HepG2 (cell line): Measurements from ENCODE around the gene DAPK3. TPM values are rescaled to one million over a fixed set of nuclear protein-coding genes. Genes with fewer than 3 reads are reported as not detected.

Experiments
- GZF1 ChIP-seq: sonication (generic); formaldehyde crosslinking; IDR thresholded peaks from 2 replicates; pipeline ENCODE4 v1.5.1; 2020; ENCODE audit warnings: mild to moderate bottlenecking, missing genetic modification reagents
- HNRNPH1 ChIP-seq: fragments of 200-400 bp; formaldehyde crosslinking; optimal IDR thresholded peaks from 2 replicates; pipeline ENCODE3; 2017; ENCODE audit warnings: mild to moderate bottlenecking, low read depth, low read length
- IKZF5 ChIP-seq: IDR thresholded peaks from 2 replicates; pipeline ENCODE4 v1.6.1; 2018; ENCODE audit warnings: missing genetic modification reagents, mild to moderate bottlenecking, missing compliant biosample characterization
- JUND ChIP-seq: sonication (generic); formaldehyde crosslinking; IDR thresholded peaks from 2 replicates; pipeline ENCODE4 v1.8.0; 2022; ENCODE audit warnings: mild to moderate bottlenecking, missing genetic modification reagents
- MAFG ChIP-seq: sonication (generic); formaldehyde crosslinking; IDR thresholded peaks from 2 replicates; pipeline ENCODE4 v1.5.1; 2020; ENCODE audit warnings: mild to moderate bottlenecking, missing genetic modification reagents
- MIXL1 ChIP-seq: IDR thresholded peaks from 2 replicates; pipeline ENCODE4 v1.6.1; 2016
- PHF5A ChIP-seq: IDR thresholded peaks from one replicate; pipeline ENCODE4 v1.6.1; 2018; ENCODE audit warnings: low read depth, missing genetic modification reagents; ENCODE audit not compliant: unreplicated experiment
- PITX1 ChIP-seq: sonication (generic); formaldehyde crosslinking; IDR thresholded peaks from 2 replicates; pipeline ENCODE4 v1.5.1; 2020; ENCODE audit warnings: mild to moderate bottlenecking, missing genetic modification reagents
- REL ChIP-seq: sonication (generic); formaldehyde crosslinking; conservative IDR thresholded peaks from 2 replicates; pipeline ENCODE4 v1.8.0; 2022; ENCODE audit warnings: mild to moderate bottlenecking, missing genetic modification reagents, moderate library complexity
- ZNF317 ChIP-seq: sonication (generic); formaldehyde crosslinking; IDR thresholded peaks from 2 replicates; pipeline ENCODE4 v1.5.0; 2020; ENCODE audit warnings: mild to moderate bottlenecking, missing genetic modification reagents
- ZNF761 ChIP-seq: sonication (generic); formaldehyde crosslinking; conservative IDR thresholded peaks from 2 replicates; pipeline ENCODE4 v1.4.0; 2020; ENCODE audit warnings: mild to moderate bottlenecking, missing genetic modification reagents
- polyA plus RNA-seq, 8 experiments: library from polyadenylated mRNA; depleted of rRNA in 3 of 8; stranded (reverse) in 7 of 8; unstranded in 1 of 8; fragments of >200 nt; fragmentation: Illumina TruSeq in 4 of 8; extraction: Trizol in 4 of 8; gene quantifications; 2 replicates each; pipeline versions ENCODE4 v1.2.1 to v1.2.3, GENCODE V29; 2011 to 2016; ENCODE audit warnings: low read depth in 4 of 8, missing spikeins in 1 of 8, mixed read lengths in 1 of 8; ENCODE audit not compliant: insufficient read depth in 1 of 8
- total RNA-seq, 5 experiments: library from RNA; depleted of rRNA; stranded (reverse); fragments of >200 nt; fragmentation: Illumina TruSeq; extraction: Trizol; gene quantifications; 2 replicates each; pipeline ENCODE4 v1.2.3, GENCODE V29; 2016; ENCODE audit warnings: low read depth in 1 of 5
- TF ChIP-seq, protein P1 (sequence below): sonication (generic); formaldehyde crosslinking; IDR thresholded peaks from 2 replicates; pipeline ENCODE4 v1.8.0; 2022; ENCODE audit warnings: mild to moderate bottlenecking, missing genetic modification reagents; ENCODE audit not compliant: insufficient replicate concordance
- TF ChIP-seq, protein P2 (sequence below): sonication (generic); formaldehyde crosslinking; IDR thresholded peaks from 2 replicates; pipeline ENCODE4 v1.5.0; 2020; ENCODE audit warnings: mild to moderate bottlenecking, missing genetic modification reagents
- TF ChIP-seq, protein P3 (sequence below): sonication (generic); formaldehyde crosslinking; IDR thresholded peaks from 2 replicates; pipeline ENCODE4 v1.8.0; 2022; ENCODE audit warnings: missing genetic modification reagents, low read depth, mild to moderate bottlenecking, borderline replicate concordance
- TF ChIP-seq, protein P4 (sequence below): sonication (generic); formaldehyde crosslinking; conservative IDR thresholded peaks from 2 replicates; pipeline ENCODE4 v1.4.0; 2020; ENCODE audit warnings: mild to moderate bottlenecking, missing genetic modification reagents, moderate library complexity
- TF ChIP-seq, protein P5 (sequence below): sonication (generic); formaldehyde crosslinking; IDR thresholded peaks from 2 replicates; pipeline ENCODE4 v1.8.0; 2022; ENCODE audit warnings: missing genetic modification reagents, mild to moderate bottlenecking, borderline replicate concordance

Gene DAPK3
- total and polyA plus RNA-seq, 2 of the 13 experiments (the other 11 are each of a cell fraction or from before 2014, with no cell fraction given): 30.5 to 37.3 TPM

DNA sequence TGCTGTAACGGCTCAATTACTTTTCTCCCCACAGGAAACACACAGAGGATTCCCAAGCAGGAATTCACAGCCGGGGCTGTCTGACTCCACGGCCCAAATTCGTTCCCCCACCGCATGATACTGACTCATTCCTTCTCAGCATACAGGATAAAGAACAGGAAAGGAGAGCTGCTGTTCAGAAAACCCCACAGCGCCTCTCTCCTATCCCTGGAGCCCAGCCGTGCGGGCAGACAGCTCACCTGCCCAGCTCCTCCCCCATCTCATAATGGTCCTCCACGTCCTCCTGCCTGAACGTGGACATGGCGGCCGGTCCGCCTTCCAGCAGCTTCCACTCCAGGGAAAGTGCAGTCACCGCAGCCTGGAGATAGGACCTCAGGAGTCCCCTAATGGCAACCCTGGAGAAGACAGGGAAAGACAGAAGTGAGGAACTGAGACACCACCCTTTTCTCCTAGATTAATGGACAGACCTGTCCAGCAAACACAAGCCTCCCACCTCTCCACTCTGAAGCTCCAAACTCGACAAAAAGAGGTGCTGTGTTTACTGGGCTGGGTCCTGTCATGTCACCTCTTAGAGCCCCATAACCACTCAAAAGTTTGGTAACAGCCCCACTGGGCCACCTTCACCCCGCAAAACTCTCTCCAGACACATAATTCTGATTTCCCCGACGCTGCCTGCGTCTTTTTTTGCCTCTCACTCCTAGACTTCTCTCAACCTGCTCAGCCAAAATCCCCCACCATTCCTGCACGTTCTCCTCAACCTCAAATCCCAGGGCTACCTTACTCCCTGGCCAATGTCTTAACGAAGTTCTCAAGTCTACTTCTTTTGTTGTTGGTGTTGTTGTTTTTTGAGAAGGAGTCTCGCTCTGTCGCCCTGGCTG, 1.2 kb downstream of the DAPK3 start (continued):
- TF ChIP-seq, protein P1, sequence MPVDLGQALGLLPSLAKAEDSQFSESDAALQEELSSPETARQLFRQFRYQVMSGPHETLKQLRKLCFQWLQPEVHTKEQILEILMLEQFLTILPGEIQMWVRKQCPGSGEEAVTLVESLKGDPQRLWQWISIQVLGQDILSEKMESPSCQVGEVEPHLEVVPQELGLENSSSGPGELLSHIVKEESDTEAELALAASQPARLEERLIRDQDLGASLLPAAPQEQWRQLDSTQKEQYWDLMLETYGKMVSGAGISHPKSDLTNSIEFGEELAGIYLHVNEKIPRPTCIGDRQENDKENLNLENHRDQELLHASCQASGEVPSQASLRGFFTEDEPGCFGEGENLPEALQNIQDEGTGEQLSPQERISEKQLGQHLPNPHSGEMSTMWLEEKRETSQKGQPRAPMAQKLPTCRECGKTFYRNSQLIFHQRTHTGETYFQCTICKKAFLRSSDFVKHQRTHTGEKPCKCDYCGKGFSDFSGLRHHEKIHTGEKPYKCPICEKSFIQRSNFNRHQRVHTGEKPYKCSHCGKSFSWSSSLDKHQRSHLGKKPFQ: no peak
- TF ChIP-seq, protein P2, sequence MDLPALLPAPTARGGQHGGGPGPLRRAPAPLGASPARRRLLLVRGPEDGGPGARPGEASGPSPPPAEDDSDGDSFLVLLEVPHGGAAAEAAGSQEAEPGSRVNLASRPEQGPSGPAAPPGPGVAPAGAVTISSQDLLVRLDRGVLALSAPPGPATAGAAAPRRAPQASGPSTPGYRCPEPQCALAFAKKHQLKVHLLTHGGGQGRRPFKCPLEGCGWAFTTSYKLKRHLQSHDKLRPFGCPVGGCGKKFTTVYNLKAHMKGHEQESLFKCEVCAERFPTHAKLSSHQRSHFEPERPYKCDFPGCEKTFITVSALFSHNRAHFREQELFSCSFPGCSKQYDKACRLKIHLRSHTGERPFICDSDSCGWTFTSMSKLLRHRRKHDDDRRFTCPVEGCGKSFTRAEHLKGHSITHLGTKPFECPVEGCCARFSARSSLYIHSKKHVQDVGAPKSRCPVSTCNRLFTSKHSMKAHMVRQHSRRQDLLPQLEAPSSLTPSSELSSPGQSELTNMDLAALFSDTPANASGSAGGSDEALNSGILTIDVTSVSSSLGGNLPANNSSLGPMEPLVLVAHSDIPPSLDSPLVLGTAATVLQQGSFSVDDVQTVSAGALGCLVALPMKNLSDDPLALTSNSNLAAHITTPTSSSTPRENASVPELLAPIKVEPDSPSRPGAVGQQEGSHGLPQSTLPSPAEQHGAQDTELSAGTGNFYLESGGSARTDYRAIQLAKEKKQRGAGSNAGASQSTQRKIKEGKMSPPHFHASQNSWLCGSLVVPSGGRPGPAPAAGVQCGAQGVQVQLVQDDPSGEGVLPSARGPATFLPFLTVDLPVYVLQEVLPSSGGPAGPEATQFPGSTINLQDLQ (CRISPR knock-in tag): no peak
- TF ChIP-seq, protein P3, sequence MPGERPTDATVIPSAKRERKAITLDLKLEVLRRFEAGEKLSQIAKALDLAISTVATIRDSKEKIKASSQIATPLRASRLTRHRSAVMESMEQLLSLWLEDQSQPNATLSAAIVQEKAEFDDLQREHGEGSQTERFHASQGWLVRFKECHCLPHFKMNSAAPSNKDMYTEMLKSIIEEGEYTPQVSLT (CRISPR knock-in tag): no peak
- TF ChIP-seq, protein P4, sequence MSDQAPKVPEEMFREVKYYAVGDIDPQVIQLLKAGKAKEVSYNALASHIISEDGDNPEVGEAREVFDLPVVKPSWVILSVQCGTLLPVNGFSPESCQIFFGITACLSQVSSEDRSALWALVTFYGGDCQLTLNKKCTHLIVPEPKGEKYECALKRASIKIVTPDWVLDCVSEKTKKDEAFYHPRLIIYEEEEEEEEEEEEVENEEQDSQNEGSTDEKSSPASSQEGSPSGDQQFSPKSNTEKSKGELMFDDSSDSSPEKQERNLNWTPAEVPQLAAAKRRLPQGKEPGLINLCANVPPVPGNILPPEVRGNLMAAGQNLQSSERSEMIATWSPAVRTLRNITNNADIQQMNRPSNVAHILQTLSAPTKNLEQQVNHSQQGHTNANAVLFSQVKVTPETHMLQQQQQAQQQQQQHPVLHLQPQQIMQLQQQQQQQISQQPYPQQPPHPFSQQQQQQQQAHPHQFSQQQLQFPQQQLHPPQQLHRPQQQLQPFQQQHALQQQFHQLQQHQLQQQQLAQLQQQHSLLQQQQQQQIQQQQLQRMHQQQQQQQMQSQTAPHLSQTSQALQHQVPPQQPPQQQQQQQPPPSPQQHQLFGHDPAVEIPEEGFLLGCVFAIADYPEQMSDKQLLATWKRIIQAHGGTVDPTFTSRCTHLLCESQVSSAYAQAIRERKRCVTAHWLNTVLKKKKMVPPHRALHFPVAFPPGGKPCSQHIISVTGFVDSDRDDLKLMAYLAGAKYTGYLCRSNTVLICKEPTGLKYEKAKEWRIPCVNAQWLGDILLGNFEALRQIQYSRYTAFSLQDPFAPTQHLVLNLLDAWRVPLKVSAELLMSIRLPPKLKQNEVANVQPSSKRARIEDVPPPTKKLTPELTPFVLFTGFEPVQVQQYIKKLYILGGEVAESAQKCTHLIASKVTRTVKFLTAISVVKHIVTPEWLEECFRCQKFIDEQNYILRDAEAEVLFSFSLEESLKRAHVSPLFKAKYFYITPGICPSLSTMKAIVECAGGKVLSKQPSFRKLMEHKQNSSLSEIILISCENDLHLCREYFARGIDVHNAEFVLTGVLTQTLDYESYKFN: no peak
- no peak for TF ChIP-seq PHF5A (CRISPR knock-in tag)
- no peak for TF ChIP-seq HNRNPH1
- no peak for TF ChIP-seq IKZF5 (CRISPR knock-in tag)
- TF ChIP-seq ZNF317: no peak
- TF ChIP-seq PITX1 (CRISPR knock-in tag): no peak
- no peak for TF ChIP-seq ZNF761 (CRISPR knock-in tag)
- TF ChIP-seq GZF1: no peak
- TF ChIP-seq, protein P5, sequence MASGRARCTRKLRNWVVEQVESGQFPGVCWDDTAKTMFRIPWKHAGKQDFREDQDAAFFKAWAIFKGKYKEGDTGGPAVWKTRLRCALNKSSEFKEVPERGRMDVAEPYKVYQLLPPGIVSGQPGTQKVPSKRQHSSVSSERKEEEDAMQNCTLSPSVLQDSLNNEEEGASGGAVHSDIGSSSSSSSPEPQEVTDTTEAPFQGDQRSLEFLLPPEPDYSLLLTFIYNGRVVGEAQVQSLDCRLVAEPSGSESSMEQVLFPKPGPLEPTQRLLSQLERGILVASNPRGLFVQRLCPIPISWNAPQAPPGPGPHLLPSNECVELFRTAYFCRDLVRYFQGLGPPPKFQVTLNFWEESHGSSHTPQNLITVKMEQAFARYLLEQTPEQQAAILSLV (CRISPR knock-in tag): 0 out of 2 replicates have a peak, but pooled peaks have one; percentile 34
- TF ChIP-seq REL (CRISPR knock-in tag): no peak
- TF ChIP-seq MAFG: no peak
- TF ChIP-seq MIXL1 (CRISPR knock-in tag): no peak
- TF ChIP-seq JUND (CRISPR knock-in tag): no peak
